ENCODE measurements around the gene ZNF682.
A peak's percentile ranks its signal among the peaks of the same experiment; 100 is the strongest.
"Not testable (repeated sequence)": the region's sequence is repeated elsewhere in the genome, so short reads cannot be mapped to it uniquely, and the experiment has no call there.

ZNF682 gene

DNA sequence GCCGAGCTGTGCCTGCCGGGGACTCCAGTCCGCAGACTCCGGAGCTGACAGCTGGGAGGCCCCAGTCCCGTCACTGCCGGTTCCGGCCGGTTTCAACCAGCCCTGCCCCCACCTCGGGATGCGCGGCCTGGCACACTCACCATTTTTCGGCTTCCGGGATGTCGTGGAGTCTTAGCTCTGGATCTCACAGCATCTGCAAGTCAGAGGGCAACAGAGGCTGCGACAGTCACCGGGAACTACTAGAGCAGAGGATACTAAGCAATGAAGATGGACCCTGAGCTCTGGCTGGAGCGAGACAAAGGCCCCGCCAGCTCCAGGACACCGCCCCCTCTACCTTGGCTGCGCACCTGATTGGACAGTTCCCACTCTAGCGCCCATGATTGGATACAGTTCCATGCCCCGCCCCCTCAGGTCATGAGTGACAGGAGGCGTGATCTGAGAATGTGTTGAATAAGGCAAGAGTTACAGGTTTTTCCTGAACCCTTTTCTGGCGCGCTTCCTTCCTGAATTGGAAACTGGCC, at the start of gene ZNF682:
ZNF682 (minus strand) TSS at position 303 of the 521 bp plus-strand sequence; CDS start at position 143, 160 bp downstream.
- DNase-seq: peak; percentile 91

DNA sequence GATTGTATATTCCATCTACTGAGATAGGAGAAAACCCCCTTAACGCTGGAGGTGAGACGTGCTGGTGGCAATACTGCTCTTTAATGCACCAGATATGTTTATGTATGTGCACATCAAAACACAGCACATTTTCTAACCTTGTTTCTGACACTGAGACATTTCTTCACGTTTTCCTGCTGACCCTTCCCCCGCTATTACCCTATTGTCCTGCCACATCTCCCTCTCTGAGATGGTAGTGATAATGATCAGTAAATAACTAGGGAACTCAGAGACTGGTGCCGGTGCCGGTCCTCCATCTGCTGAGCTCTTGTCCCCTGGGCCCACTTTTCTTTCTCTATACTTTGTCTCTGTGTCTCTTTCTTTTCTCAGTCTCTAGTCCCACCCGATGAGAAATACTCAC, 43.6 kb upstream of the ZNF682 start:
- not testable (repeated sequence) for DNase-seq

DNA sequence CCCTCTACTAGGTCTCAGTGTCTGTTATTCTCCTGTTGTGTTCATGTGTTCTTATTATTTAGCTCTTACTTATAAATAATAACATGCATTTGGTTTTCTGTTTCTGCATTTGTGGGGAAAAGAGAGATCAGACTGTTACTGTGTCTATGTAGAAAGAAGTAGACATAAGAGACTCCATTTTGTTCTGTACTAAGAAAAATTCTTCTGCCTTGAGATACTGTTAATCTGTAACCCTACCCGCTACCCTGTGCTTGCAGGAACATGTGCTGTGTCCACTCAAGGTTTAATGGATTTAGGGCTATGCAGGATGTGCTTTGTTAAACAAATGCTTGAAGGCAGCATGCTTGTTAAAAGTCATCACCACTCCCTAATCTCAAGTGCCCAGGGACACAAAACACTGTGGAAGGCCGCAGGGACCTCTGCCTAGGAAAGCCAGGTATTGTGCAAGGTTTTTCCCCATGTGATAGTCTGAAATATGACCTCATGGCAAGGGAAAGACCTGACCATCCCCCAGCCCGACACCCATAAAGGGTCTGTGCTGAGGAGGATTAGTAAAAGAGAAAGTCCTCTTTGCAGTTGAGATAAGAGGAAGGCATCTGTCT, 43.0 kb upstream of the ZNF682 start:
- DNase-seq: not testable (repeated sequence)

DNA sequence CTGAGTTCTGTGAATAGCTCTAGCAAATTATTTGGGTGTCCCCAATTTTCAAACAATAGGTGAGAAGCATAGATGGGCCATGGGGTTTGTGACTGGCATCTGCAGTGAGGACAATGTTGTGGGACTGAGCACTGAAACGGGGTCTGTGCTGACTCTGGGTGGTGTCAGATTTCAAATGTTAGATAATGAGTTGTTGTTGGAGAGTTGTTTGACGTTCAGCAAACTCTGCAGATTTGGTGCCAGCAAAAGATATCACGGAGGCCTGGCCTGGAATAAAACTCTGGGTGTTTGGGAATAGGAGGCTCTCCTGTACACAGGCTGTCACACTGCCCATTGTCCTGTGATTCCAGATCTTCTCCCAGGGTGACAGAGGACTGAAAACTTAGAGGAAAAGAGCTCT, 41.4 kb upstream of the ZNF682 start:
- no peak for DNase-seq

DNA sequence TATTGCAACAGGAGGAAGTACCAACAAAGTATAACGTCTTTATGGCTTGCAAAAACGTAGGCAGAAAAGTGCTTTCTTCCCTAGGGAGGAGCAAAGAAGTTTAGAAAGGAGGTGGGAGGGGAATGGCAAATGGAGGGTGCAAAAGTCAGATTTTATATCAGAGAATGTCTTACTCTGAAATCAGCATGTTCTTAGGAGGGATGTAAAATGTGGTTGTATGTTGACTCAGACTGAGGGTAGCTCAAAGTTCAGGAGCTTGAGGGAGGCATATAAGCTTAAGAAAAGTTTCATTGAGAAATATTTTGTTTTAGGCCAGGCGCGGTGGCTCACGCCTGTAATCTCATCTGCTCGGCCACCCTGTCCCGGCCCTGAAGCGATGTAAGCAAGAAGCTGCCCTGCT, 40.2 kb upstream of the ZNF682 start:
- no peak for DNase-seq

DNA sequence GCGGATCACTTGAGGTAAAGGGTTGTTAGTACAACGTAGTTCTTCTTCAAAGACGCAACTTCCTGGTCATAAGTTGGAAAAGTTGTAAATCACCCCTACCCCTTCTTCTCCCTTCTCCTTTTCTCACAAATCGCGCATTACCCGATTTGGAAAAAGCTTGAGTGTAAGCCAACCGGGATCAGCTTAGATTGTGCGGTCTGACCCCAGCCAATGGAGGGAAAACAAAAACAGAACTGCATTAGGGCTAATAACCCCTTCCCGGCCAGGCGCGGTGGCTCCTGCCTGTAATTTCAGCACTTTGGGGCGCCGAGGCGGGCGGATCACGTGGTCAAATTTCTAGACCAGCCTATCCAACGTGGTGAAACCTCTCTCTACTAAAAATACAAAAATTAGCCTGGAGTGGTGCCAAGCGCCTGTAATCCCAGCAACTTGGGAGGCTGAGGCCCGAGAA, 39.3 kb upstream of the ZNF682 start:
- peak; percentile 25 for DNase-seq

DNA sequence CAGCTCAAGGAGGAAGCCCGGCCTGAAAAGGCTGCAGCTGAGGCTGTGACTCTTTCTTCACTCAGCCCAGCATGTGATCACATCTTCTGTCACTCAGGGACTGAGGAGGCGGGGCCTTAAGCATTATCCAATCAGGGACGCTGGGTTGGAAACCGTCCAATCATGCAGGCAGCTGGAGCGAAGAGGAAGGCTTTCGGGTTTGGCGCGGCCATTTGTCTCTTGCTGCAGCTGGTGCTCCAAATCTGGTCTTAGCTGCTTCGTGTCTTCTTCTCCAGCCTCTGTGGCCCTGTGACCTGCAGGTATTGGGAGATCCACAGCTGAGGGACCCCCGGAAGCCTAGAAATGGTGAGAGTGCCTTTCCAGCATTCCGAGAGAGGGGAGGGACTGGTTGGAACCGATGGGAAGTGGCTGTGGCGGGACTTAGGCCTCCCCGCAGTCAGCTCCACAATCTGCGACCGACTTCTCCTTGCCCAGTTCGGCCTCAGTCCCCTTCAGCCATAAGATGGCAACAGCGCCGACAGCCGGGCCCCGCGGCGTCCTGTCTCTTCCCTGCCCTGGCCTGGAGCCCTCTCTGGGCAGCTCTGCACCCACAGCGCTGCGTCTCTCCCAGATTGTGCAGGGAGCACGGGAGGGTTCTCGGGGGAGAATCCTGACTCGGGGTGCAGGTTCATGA, 38.6 kb upstream of the ZNF682 start, which contains the start of gene ZNF90:
ZNF90 (plus strand) TSS at position 210 of the 673 bp plus-strand sequence; CDS start at position 343, 133 bp downstream.
- peak; percentile 93 for DNase-seq

DNA sequence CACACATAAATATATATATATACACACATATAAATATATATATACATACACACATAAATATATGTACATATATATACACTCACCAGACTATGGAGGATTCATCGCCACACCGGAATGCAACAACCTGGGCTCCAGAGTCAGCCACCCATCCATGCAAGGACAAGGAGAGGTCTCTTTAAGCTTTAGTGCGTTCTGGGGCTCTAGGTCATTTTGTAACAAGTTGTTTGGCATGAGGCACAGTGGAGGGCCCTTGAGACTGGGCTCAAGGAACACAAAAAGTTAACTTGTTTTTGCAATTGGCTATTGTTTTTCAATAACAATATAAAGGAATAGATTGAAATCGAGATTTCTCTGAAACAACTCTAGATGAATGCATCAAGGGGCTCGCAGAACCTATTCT, 33.6 kb upstream of the ZNF682 start:
- no peak for DNase-seq

DNA sequence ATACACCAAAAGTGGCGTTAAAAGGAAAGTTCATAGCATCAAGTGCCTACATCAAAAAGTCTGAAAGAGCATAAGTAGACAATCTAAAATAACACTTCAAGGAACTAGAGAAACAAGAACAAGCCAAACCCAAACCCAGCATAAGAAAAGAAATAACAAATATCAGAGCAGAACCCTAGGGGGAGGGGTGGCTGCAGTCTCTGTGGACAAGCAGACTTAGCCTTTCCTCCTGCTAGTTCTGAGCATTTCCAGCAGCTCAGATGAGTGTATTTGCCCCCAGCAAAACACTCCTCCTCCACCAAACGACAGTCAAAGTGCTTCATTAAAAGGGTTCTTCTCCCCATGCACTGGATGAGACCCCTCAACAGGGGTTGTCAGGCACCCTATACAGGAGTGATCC, 31.4 kb upstream of the ZNF682 start:
- DNase-seq: no peak

DNA sequence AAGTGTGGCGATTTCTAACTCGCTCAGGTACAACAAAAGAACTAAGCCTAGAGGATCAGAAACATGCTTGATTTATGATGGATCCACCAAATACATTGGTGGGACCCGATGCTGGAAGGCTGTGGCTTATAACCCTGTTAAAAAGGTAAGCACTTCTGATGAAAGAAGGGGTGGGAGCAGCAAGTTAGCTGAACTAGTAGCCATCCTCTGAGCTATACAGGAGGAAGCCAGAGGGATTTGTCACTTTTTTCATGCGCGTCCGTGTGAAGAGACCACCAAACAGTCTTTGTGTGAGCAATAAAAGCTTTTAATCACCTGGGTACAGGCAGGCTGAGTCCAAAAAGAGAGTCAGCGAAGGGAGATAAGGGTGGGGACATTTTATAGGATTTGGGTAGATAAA, 29.3 kb upstream of the ZNF682 start:
- DNase-seq: not testable (repeated sequence)

DNA sequence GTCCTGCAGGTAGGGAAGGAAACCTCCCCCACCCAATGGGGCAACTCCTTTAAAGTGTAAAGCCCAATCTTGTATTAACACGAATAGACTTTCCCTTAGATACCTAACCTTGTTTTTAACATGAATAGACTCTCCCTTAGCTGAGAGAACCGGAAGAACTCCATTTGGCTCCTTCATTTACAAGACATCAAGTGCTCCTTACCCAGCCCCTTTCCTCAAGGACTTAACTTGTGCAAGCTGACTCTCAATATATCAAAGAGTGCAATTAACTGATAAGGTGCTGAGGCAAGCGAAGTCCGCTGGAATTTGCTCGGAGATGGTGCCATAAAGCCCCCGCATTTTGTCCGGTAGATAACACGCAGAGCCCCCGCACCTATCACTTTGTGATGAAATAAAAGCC, 28.6 kb upstream of the ZNF682 start:
- DNase-seq: no peak

DNA sequence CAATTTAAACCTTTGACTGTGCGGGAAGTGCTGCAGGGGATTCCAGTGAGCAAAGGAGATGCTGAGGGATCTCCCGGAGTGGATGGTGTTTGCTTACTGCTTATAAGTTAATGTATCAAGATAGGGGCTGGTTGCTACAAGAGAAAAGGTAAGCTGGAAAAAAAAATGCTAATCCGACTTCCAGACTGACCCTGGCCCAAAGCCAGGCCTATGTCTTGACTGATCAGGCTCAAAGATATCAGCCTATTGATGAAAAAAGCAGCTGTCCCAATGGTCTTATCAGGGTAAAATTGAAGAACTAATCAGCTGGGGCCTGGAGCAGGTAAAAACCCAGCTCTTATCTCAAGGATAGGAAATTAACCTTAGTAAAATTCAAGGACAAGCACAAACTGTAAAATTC, 27.6 kb upstream of the ZNF682 start:
- no peak for DNase-seq

DNA sequence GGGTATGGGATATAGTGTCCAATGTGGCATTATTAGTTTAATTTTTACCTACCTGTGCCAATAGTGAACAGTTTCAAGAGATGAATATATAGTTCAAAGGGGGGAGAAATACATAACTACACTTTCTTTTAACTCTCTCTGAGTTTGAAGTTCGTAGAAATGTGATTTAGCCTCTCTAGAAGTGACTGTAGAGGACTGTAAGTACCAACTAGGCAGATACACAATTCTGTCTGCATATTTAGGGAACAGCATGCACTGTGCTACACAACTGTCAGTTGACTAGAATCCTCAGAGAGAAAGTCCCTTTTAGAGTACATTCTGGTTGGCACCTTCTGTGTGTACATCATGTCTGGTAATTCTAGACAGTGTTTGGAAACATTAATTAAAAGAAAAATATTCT, 21.0 kb upstream of the ZNF682 start:
- DNase-seq: no peak

DNA sequence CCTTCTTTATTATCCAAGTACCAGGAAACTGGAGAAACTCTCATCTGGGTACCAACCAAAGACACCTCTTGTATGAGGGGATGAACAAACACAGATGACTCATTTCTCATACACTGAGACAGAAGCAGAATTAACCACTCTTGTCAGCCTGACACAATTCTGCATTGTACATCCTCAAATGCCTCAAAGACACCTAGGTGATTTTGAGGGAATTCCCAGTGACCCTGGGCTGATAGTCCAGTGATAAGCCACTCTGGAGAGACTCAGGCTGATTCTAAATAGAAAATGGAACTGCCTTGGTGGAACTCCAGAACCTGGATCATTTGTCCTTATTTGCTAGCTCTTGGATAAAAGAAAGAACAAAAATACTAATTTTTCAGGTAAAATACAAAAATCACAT, 19.4 kb upstream of the ZNF682 start:
- DNase-seq: not testable (repeated sequence)

DNA sequence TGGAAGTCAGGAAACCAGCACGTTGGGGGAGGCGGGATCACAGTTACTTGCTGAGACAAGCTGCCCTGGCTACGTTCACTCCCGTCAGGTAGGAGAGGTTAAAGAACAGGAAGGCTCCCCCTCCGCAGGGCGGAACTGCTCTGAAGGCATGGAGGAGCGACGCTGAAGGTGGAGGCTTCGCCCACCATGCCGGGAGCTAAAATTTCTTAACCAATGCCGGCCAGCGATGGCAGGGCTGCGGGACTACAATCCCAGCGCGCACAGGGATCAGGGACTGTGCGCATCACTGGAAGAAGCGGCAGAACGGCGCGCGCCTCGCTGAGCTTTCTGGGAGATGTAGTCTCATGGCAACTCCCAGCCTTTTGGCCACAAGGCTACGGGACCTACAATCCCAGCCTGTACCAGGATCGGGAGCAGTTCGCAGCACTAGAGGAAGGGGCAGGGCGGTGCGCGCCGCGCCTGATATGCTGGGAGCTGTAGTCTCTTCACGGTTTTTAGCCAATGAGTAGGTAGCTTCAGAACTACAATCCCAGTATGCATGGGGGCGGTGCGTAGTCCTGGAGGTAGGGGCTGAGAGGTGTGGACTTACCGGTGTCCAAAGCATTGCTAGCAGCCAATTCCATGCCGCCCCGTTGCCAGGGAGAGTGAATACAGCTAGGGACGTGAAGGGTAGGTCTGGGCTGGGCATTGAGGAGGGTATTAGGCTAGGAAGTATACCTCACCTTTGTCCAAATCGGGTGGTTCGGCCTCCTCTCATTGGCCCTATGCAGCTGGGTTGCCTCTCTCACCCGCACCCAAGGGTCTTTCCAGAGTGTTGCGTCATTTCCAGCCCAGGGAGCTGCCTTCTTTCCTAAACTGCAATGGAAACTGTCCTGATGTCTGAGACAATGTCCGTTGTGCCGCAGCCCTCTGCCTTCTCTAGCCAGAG, 12.8 kb upstream of the ZNF682 start:
- peak; percentile 70 for DNase-seq

DNA sequence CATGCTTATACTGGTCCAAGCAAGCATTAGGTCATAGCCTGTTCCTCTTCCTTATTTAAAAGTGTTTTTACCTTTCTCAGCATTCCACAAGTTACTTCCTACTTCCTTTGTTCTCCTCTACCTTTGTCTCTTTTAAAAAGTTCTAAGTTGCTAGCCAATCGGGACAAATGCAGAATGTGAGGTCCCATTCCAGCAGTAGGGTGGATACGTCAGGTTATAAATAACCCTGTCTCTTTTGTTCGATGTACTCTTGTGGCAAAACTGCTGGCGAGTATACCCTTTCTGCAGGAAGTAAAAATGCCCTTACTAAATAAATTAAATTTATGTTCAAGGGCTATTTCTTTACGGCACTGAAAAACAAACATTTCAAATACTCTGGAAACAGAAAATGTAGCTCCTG, 6.4 kb upstream of the ZNF682 start:
- not testable (repeated sequence) for DNase-seq

DNA sequence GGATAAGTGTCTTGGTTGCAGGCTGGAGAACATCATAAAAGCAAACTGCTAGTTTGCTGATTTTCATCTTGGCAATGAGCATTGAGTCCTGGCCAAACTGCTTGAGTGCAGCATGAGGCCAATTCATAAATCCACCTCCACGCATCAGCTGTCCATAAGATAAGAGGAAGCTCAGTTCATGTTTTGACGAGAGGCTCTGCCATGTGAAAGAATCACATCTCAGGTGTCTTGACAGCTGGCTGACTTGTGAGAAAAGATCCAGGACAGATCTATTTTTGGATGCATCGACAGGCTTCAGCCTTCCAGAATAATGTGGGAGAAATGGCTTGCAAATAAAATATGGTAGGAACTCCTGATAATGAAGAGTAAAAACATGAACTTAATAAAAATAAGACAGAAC, 5.4 kb upstream of the ZNF682 start:
- no peak for DNase-seq

DNA sequence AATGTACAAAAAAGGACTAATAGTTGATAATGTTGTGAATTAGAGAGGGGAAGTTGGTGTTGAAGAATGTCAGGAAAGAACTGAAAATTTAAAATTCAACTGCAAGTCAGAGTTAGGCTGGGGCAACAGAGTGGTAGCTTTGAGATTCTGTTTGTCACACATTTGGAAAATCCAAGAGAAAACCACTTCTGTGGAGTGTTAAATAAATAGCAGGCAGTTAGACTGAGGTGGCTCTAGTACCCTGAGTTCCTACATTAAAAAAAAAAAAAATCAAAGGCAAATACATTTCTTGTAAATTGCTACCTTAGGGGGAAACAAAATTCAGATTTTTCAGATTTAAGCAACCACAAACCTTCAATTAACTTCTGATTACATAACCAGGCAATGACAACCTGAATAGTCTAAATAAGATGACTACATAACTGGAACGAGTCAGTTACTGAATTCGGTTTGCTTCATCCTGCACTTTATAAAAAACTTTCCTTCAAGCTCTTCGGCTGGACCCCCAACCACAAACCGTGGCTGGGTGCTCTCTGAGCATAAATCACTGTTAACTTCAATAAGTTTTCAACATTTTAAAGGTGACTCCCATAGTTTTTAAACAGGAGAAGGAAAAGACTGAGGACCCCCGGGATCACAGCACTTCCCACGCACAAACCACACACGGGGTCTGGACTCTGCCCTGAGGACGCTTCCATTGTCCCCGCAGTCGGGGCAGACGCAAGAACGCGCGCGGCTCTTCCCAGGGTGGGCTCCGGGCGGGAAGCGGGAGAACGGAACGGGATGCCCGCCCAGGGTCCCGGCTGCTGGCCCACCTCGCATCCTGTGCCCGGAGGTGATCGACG, 725 bp downstream of the ZNF682 start:
- no peak for DNase-seq

DNA sequence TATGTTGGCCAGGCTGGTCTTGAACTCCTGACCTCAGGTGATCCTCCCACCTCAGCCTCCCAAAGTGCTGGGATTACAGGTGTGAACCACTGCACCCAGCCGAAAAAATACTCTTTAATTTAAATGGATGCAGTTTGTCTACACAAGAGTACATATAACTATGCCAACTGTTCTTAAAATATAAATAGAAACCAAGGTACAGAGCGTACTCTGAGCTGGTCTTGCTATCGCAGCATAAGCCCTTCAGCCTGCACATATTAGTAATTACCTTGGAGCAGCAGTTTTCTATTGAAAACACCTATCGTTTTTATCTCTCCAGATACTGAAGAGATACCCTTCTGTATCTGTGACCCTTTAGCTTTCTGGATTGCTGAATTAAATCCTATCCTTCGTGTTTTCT, 3.4 kb downstream of the ZNF682 start:
- DNase-seq: no peak

DNA sequence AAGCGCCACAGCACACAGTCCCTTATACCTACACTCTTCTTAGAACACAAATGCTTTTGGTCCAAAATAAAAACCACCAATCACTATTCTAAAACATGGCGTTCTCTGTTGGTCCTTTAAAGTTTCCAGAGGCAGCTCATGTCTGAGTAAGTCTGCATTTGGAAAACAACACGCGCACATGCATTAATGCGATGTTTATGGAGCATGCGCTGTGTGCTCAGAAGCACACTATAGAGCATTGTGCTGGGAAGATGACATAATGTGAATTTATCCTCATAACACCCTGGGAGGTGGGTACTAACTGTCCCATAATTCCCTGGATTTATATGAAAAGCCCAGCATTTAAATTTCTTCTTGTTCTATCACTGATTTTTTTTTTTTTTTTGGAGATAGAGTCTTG, 10.7 kb downstream of the ZNF682 start:
- DNase-seq: no peak

DNA sequence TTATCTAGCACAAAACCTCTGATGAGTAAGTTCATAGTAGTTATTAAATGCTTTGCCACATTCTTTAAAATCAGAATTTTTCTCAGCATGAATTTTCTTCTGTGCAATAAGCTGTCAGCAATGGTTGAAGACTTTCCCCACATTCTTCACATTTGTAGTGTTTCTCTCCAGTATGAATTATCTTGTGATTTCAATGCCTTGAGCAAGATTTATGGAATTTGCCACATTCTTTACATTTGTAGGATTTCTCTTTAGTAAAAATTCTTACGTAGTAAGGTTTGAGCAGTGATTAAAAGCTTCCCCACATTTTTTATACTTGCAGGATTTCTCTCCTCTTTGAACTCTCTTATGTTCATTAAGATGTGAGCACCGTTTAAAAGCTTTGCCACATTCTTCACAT, 33.6 kb downstream of the ZNF682 start:
- no peak for DNase-seq

DNA sequence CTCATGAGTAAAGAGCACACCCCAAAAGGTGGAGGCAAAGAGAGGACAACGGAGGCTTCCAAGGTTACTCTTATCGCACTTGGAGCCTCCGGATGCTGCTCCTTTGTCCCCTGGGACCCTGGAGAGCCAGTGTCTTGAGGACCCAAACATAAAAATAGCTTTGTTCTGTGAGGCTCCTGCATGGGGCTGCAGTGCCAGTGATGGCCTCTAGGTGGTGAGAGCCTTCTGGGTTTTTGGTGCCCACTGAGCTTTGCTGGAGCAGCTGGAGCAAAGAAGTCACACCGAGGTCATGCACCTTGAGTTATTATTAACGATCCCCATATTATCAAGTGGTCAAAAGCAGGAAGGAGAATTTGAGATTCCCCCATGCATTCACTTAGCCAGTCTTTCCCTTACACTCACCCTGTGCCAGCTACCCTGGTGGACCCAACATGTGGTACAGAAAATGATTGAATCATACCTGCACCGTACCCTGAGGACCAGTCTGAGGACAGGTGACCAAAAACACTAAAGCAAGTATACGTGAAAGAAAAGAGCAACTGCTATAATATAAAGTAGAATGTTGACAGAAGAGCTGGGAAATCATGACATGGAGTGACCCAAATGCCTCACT, 41.5 kb downstream of the ZNF682 start:
- DNase-seq: peak; percentile 14
